DND-41 (cell line): Measurements from ENCODE around the gene HDLBP.

Experiments used
- ATAC-seq: fragments of 200-7000 bp; cut with Tn5 transposase; 3 replicates; pipeline ENCODE4 v1.9.1; 2021; ENCODE audit warnings: low read depth; ENCODE audit not compliant: insufficient read depth
- DNase-seq: peaks from one replicate; pipeline ENCODE4 v3.0.0-alpha.2; 2020
- H2AFZ ChIP-seq: 2 replicates; pipeline ENCODE4 v1.6.0; 2012; ENCODE audit warnings: low read depth, low read length
- H3K27ac ChIP-seq: 2 replicates; pipeline ENCODE4 v1.5.1; 2012; ENCODE audit warnings: low read length, inconsistent platforms
- H3K27me3 ChIP-seq: fragments of 200-600 bp; sonication (generic); 2 replicates; pipeline ENCODE4 v1.6.0; 2012; ENCODE audit warnings: low read length, mild to moderate bottlenecking, inconsistent platforms; ENCODE audit not compliant: insufficient read depth, poor library complexity
- H3K36me3 ChIP-seq: 2 replicates; pipeline ENCODE4 v1.5.1; 2012; ENCODE audit warnings: low read length, inconsistent platforms; ENCODE audit not compliant: insufficient read depth
- H3K4me1 ChIP-seq: 2 replicates; pipeline ENCODE4 v1.5.1; 2012; ENCODE audit warnings: mild to moderate bottlenecking, low read length; ENCODE audit not compliant: insufficient read depth
- H3K4me2 ChIP-seq: 2 replicates; pipeline ENCODE4 v1.6.0; 2012; ENCODE audit warnings: mild to moderate bottlenecking, moderate library complexity, low read length, inconsistent platforms; ENCODE audit not compliant: insufficient read depth
- H3K4me3 ChIP-seq, 2 experiments: fragments of 200-600 bp in 1 of 2; shearing (Covaris generic) in 1 of 2; 2 replicates each; pipeline ENCODE4 v1.5.1; 2012 to 2016; ENCODE audit warnings: inconsistent platforms in 2 of 2, low read length in 2 of 2, mild to moderate bottlenecking in 2 of 2, low read depth in 1 of 2, moderate library complexity in 1 of 2
- H3K79me2 ChIP-seq: 2 replicates; pipeline ENCODE4 v1.6.0; 2012; ENCODE audit warnings: low read length, inconsistent platforms; ENCODE audit not compliant: insufficient read depth
- H3K9ac ChIP-seq: 2 replicates; pipeline ENCODE4 v1.6.0; 2012; ENCODE audit warnings: low read depth, mild to moderate bottlenecking, inconsistent platforms, low read length, moderate library complexity
- H3K9me3 ChIP-seq: 2 replicates; pipeline ENCODE4 v1.5.1; 2012; ENCODE audit warnings: low read length, moderate library complexity, mild to moderate bottlenecking, inconsistent platforms; ENCODE audit not compliant: insufficient read depth, severe bottlenecking
- H4K20me1 ChIP-seq: 2 replicates; pipeline ENCODE4 v1.6.0; 2012; ENCODE audit warnings: low read length; ENCODE audit not compliant: insufficient read depth
- EZH2 ChIP-seq: IDR thresholded peaks from 3 replicates; pipeline ENCODE4 v1.6.1; 2012; ENCODE audit warnings: borderline replicate concordance, low read depth, mild to moderate bottlenecking, moderate library complexity, low read length, inconsistent platforms; ENCODE audit not compliant: severe bottlenecking
- TF ChIP-seq, protein P1 (sequence below): IDR thresholded peaks from 2 replicates; pipeline ENCODE4 v1.5.1; 2012; ENCODE audit warnings: borderline replicate concordance, low read length, moderate library complexity, mild to moderate bottlenecking; ENCODE audit not compliant: poor library complexity, severe bottlenecking; ENCODE audit errors: extremely low read depth

The HDLBP gene

DNA sequence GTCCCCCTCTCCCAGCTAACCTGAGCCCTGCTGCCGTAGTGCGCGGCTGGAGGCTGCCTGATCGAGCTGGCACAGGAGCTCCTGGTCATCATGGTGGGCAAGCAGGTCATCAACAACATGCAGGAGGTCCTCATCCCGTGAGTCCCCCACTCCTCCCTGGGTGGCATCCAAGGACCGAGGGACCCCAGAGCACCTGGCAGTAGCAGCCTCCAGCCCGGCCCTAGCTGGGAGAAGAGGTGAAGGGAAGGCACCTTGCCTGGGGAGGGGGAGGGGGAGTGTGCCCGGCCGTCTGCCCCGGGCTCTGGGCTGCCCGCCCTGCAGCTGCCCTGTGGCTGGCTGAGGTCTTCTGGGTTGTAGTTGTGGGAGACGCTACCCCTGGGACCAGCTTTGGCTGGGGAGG lies 100.7 kb downstream of the HDLBP start:
- DNase-seq: no peak
- Histone ChIP-seq H3K4me1 (no peaks in the 10 kb centered on the region), H4K20me1 (0 out of 2 replicates have a peak, but pooled peaks cover 5% of the 10 kb centered on the region), H3K79me2 (no peaks in the 10 kb centered on the region), H3K27ac (no peak overlapping the region), H3K4me2 (no peak overlapping the region), H3K27me3 (no peaks in the 10 kb centered on the region), H3K36me3 (no peaks in the 10 kb centered on the region), H3K9me3 (no peaks in the 10 kb centered on the region), H3K9ac (no peak overlapping the region), H3K4me3 (no peak overlapping the region), H2AFZ (no peak overlapping the region)
- ATAC-seq: no peak
- no peak for TF ChIP-seq EZH2
- TF ChIP-seq, protein P1, sequence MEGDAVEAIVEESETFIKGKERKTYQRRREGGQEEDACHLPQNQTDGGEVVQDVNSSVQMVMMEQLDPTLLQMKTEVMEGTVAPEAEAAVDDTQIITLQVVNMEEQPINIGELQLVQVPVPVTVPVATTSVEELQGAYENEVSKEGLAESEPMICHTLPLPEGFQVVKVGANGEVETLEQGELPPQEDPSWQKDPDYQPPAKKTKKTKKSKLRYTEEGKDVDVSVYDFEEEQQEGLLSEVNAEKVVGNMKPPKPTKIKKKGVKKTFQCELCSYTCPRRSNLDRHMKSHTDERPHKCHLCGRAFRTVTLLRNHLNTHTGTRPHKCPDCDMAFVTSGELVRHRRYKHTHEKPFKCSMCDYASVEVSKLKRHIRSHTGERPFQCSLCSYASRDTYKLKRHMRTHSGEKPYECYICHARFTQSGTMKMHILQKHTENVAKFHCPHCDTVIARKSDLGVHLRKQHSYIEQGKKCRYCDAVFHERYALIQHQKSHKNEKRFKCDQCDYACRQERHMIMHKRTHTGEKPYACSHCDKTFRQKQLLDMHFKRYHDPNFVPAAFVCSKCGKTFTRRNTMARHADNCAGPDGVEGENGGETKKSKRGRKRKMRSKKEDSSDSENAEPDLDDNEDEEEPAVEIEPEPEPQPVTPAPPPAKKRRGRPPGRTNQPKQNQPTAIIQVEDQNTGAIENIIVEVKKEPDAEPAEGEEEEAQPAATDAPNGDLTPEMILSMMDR: no peak

DNA sequence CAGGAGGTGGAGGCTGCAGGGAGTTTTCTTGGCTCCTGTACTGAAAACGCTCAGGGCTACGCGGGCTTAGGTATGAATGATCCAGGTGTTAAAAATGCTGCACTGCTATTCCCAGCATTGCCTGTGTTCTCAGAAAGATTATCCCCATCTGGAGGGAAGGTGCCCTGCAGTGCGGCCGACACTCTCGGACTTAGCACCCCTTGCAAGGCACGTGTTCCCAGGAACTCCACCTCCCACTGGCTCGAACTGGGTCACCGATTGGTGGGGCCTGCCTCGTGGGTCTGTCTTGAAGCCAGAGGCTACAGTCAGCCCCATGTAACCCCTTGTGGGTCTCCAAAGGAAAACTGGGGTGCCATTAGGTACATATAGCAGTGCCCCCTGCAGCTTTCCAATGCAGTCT lies 101.3 kb downstream of the HDLBP start:
- ATAC-seq (no peak), DNase-seq (no peak)
- H4K20me1 ChIP-seq: 0 out of 2 replicates have a peak, but pooled peaks cover 5% of the 10 kb centered on the region
- no peaks in the 10 kb centered on the region for H3K27me3 ChIP-seq
- no peak overlapping the region for H3K9ac ChIP-seq
- no peak overlapping the region for H2AFZ ChIP-seq
- no peaks in the 10 kb centered on the region for H3K4me1 ChIP-seq
- H3K4me2 ChIP-seq: no peak overlapping the region
- H3K36me3 ChIP-seq: no peaks in the 10 kb centered on the region
- no peak overlapping the region for H3K27ac ChIP-seq
- no peaks in the 10 kb centered on the region for H3K79me2 ChIP-seq
- no peak overlapping the region for H3K4me3 ChIP-seq
- TF ChIP-seq, protein P1: no peak
- no peak for TF ChIP-seq EZH2
- H3K9me3 ChIP-seq: no peaks in the 10 kb centered on the region

DNA sequence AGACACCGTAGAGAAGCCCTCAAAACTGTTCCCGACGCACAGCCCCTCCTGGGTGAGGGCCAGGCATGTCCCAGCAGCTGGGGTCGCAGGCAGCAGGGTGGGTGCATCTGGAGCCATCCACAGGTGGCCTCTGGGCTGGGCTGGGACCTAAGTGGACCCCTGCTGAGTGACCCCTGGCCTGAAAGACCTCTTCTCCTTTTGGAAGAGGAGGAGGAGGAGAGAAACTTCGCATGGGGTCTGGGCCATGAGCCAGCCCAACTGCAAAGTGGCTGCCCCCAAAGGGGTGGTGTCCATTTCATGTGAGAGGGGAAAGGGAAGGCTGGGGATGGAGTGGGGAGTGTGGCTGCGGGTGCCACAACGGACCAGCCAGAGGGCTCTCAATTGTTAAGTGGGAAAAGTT lies 101.9 kb downstream of the HDLBP start:
- H3K27ac ChIP-seq: no peak overlapping the region
- H3K4me3 ChIP-seq: no peak overlapping the region
- DNase-seq: no peak
- H4K20me1 ChIP-seq: 0 out of 2 replicates have a peak, but pooled peaks cover 5% of the 10 kb centered on the region
- H3K9me3 ChIP-seq: no peaks in the 10 kb centered on the region
- H2AFZ ChIP-seq: no peak overlapping the region
- H3K79me2 ChIP-seq: no peaks in the 10 kb centered on the region
- no peaks in the 10 kb centered on the region for H3K36me3 ChIP-seq
- ATAC-seq: no peak
- H3K4me1 ChIP-seq: no peaks in the 10 kb centered on the region
- no peak overlapping the region for H3K9ac ChIP-seq
- no peaks in the 10 kb centered on the region for H3K27me3 ChIP-seq
- H3K4me2 ChIP-seq: no peak overlapping the region
- no peak for TF ChIP-seq EZH2
- TF ChIP-seq, protein P1: no peak

DNA sequence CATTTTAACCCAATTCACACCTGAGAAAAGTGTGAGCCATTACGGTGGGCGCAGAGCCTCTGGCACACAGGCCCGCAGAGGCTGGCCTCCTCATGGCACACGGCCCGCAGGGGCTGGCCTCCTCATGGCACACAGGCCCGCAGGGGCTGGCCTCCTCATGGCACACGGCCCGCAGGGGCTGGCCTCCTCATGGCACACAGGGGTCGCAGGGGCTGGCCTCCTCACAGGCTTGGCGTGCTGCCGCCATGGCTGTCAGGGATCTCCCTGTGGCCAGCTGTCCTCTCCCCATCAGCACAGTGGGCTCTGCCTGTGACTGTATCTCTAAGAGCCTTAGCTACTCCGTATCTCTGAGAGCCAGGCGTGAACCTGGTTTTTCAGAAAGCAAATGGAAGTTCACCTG lies 102.4 kb downstream of the HDLBP start:
- H3K36me3 ChIP-seq: no peaks in the 10 kb centered on the region
- no peak overlapping the region for H3K4me2 ChIP-seq
- no peaks in the 10 kb centered on the region for H3K4me1 ChIP-seq
- ATAC-seq (no peak), DNase-seq (no peak)
- 0 out of 2 replicates have a peak, but pooled peaks cover 5% of the 10 kb centered on the region for H4K20me1 ChIP-seq
- no peaks in the 10 kb centered on the region for H3K27me3 ChIP-seq
- H3K9me3 ChIP-seq: no peaks in the 10 kb centered on the region
- no peak overlapping the region for H3K4me3 ChIP-seq
- H2AFZ ChIP-seq: no peak overlapping the region
- no peak overlapping the region for H3K27ac ChIP-seq
- no peaks in the 10 kb centered on the region for H3K79me2 ChIP-seq
- TF ChIP-seq, protein P1: no peak
- no peak for TF ChIP-seq EZH2
- no peak overlapping the region for H3K9ac ChIP-seq
